Stimulated activated CD4-positive, alpha-beta T cell treated with anti-CD3 and anti-CD28 coated beads, Interleukin-1b, Interleukin-23, amount 100 ng/mL, for 24 hours (primary cell): Measurements from ENCODE around the gene TPRN.
A peak's percentile ranks its signal among the peaks of the same experiment; 100 is the strongest.

ENCODE experiments used
- DNase-seq, 4 experiments: peaks; one replicate each; pipeline ENCODE4 v3.0.0-alpha.2; 2020; ENCODE audit warnings: low read depth in 4 of 4, low spot score in 1 of 4

TPRN gene

GRCh38 chr9:137226338-137227053 is 26.0 kb upstream of the TPRN start:
- no peak for DNase-seq

- no peak for DNase-seq
These were observed 25.3 kb upstream of the TPRN start for GRCh38 chr9:137225699-137226331.

- no peak for DNase-seq
These were observed 24.5 kb upstream of the TPRN start, which contains the start of gene CYSRT1 for GRCh38 chr9:137224830-137225694. Gene CYSRT1, plus strand, starts transcription at chr9:137225174. Its CDS starts 448 bp downstream, at chr9:137225622.

GRCh38 chr9:137223078-137223970 is 22.8 kb upstream of the TPRN start:
- DNase-seq, result peak; percentile 96 to 98 (median 97)

- DNase-seq, result no peak
These were observed 21.9 kb upstream of the TPRN start, which contains the start of gene RNF208 for GRCh38 chr9:137222190-137223077. Gene RNF208, minus strand, starts transcription at chr9:137222240. Its CDS starts 1,028 bp downstream, at chr9:137221212.

- no peak for DNase-seq
These were observed 21.1 kb upstream of the TPRN start for GRCh38 chr9:137221506-137222111.

GRCh38 chr9:137221095-137221505 is 20.6 kb upstream of the TPRN start:
- DNase-seq, result no peak

GRCh38 chr9:137220317-137221094 is 20.0 kb upstream of the TPRN start:
- DNase-seq, result no peak

GRCh38 chr9:137219757-137220316 is 19.3 kb upstream of the TPRN start:
- no peak for DNase-seq

- DNase-seq, result no peak
These were observed 18.3 kb upstream of the TPRN start for GRCh38 chr9:137218754-137219271.

- no peak for DNase-seq
These were observed 17.7 kb upstream of the TPRN start for GRCh38 chr9:137218212-137218753.

- DNase-seq, result no peak
These were observed 17.0 kb upstream of the TPRN start for GRCh38 chr9:137217276-137218211.

- no peak for DNase-seq
These were observed 15.8 kb upstream of the TPRN start for GRCh38 chr9:137216188-137216965.

- DNase-seq, result no peak
These were observed 14.8 kb upstream of the TPRN start for GRCh38 chr9:137215196-137215986.

GRCh38 chr9:137214620-137215019 is 14.1 kb upstream of the TPRN start:
- DNase-seq, result no peak
